CD1c-positive myeloid dendritic cell (primary cell): ENCODE data around the gene FHIT.

Experiments
- DNase-seq: peaks from one replicate; pipeline ENCODE4 v3.0.0-alpha.2; 2016; ENCODE audit errors: extremely low spot score

The FHIT gene

DNA sequence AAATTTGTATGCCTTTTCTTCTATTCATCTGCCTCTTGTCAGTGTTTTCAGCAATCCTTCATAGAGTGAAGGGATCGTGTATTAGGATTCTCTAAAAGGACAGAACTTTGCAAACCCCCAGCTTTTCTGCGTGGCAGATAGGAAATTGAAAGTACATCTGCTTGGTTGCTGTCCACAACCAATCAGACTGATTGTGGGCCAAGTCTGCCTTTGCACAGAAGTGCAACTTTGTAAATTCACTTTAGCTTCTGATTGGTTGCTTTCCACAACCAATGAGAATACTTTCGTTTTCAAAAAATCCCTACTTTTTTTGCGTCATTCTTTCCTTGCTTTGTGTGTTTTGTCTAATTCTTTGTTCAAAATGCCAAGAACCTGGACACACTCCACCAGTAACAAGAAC, 847.4 kb downstream of the FHIT start:
- DNase-seq, result no peak

GRCh38 chr3:60402931-60403330, 848.3 kb downstream of the FHIT start:
- DNase-seq, result no peak

- no peak for DNase-seq
These were observed 851.1 kb downstream of the FHIT start for GRCh38 chr3:60399861-60400845.

- DNase-seq, result no peak
These were observed 852.0 kb downstream of the FHIT start for GRCh38 chr3:60399292-60399691.

DNA sequence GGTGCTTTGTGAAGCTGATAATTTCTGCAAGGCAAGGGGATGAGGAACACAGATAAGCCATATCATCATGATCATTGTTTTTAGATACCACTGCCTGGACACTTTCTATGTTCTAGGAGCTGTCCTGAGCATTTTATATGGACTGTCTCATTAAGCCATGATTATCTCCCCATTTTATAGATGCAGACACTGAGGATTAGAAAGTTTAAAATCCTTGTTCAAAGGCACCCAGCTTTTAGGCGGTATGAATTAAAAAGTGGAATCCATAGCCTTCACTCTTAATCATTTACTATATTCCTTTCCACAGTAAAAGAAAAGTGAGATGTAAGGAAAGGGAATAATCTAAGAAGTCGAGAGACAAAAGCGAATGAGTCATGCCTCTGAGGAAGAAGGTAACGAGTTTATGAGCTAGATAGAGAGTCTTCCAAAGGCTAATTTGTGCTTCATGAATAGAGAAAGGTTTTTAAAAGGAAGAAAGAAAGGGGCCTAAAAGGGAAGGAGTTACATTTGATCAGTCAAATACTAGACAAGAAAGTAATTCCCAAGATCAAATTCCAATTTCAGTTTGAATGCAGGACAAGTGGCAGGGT, 856.0 kb downstream of the FHIT start:
- no peak for DNase-seq

- no peak for DNase-seq
These were observed 857.3 kb downstream of the FHIT start for GRCh38 chr3:60393946-60394345.

- no peak for DNase-seq
These were observed 858.8 kb downstream of the FHIT start for GRCh38 chr3:60392501-60392900.

DNA sequence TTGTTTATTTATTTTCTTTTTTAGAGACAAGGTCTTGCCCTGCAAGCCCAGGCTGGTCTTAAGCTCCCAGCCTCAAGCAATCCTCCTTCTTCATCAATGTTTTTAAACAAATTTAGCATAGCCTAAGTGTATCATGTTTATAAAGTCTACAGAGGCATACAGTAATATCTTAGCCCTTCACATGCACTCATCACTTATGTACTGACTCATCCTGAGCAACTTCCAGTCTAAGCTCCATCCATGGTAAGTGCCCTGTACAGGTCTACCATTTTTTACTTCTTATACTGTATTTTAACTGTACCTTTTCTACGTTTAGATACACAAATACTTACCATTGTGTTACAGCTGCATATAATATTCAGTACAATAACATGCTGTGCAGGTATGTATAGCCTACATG, 860.0 kb downstream of the FHIT start:
- DNase-seq, result no peak

- no peak for DNase-seq
These were observed 862.5 kb downstream of the FHIT start for GRCh38 chr3:60388731-60389130.

DNA sequence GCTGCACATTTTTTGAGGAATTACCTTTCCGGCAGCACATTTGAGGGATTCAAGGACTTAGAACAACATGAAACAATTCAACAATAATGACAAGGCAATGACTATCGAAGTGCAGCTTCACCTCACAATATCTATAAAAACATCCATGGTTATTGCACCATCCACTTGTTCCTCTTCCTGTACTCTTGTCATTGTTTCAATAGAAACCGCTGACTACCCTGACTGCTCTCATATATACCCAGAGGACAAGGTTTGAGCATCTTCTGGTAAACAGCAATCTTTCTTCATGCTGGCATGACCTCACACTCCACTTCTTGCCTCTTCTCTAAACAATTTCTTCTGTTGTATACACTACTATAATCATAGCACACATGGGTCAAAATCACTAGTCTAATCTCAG, 864.9 kb downstream of the FHIT start:
- no peak for DNase-seq

DNA sequence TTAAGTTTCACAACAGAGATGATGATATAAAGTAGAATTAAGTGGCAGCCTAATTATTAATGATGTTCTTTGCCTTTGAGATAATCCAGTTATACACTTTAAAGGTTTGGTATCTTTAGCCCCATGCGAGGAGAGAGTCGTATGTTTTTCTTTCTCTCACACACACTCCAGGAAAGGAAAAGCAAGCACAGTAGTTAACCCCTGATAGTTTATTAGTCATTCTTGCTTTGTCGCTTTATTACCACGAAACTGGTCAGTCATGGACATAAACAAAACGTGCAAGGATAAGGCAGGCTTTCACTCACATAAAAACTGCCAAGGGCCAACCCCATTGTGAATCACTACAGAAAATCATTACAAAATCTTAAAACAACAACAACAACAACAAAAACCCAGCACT, 866.9 kb downstream of the FHIT start:
- DNase-seq, result no peak

GRCh38 chr3:60383345-60383744, 867.9 kb downstream of the FHIT start:
- DNase-seq, result no peak

DNA sequence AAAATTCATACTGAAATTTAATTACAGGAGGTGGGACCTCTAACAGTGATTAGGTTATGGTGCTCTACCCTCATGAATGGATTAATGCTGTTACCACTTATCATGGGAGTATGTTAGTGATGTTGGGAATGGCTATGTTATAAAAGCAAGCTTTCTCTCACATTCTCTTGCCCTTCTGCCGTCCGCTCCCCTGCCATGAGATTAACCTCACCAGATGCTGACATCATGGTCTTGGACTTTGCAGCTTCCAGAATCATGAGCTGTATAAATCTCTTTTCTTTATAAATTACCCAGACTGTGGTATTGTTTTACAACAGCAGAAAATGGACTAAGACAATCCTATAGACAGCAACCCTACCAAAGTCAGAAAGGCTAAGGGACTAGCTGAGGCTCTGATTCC, 884.8 kb downstream of the FHIT start:
- no peak for DNase-seq

DNA sequence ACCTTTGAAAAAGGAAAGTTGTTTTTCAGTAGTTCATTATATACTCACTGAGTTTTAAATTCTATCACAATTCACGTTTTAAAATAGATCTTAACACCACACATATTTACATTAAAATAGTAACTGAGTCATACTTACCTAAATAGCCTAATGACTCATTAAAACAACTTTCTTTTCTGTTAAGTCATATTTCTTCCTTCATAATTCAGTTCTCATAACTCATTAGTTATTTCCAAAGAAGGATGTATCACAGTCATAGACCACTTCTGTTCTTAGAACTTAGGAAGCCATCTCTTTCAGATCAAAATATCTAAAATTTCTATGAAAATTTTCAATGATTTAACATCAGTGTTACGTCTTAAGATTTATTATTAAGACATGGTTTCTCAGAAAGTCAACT, 885.9 kb downstream of the FHIT start:
- no peak for DNase-seq

- no peak for DNase-seq
These were observed 886.8 kb downstream of the FHIT start for GRCh38 chr3:60364475-60364874.

DNA sequence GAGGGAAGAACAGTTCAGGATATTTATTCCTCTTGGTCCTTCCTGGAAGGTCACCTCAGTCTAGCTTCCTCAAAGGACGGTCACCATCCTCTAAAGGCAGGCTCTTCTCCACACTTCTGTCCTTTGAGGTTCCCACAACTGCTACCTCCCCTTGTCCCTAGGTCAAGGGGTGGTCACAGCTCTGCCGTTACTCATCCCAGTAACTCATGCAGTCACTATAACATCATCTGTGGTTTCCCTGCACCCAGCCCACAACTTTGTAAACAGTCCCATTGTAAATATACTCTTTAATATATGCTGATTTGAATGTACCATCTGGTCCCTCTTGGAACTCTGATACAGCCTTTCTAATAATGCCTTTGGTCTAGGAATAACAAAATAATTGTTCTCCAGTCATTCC, 887.4 kb downstream of the FHIT start:
- DNase-seq, result no peak

DNA sequence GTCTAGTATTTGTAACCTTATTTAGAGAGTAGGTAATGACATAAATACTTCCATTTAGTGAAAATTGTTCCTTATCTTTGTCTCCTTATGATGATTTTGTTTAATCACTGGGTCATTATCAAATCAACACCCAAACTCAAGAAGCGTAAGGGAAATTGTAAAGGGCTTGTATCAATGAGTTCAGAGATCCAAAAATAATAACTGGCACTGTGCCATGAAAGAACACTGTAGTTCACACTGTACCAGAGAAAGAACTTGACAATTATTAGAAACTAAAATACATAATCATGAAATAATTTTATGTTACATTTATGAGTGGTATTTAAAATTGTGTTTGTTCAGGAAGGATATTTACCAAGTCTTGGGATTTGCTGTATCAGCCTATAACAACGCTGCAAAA, 895.4 kb downstream of the FHIT start:
- DNase-seq, result no peak

GRCh38 chr3:60351481-60351880, 899.8 kb downstream of the FHIT start:
- DNase-seq, result no peak

DNA sequence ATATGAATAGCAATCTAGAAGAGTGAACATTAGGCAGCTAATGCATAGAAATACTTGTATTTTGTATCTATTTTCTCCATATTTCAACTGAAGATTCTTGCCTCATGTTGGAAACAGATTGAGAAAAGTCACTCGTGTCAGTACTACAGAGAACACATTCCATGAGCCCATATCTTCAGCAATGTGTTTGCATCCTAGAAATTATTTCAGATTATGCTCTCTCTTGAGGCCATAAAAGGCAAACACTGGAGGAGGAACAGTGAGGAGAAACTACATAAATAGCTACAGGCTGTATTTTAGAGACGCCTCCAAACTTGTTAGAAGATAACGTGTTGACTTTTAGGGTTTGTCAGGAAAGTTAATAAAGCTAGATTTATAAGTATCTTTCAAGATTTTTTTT, 906.9 kb downstream of the FHIT start:
- DNase-seq, result no peak

DNA sequence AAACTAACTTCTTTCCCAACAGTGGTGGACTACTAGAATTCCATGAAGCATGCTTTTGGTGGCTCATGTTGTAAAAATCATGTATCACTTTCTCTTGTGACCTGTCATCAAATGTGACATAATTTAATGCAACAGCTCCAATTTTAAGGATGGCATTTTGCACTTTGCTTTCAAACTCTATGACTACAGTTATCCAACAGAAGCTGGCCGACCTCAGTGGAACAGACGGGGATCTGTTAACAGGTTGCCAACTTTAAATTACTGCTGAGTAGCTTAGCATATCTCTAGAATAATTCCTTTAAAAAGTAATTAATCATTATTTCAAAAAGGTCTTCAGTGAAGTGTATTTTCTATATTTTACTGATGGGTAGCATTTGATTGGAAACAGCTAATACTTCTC, 907.4 kb downstream of the FHIT start:
- no peak for DNase-seq

GRCh38 chr3:60339304-60339703, 911.9 kb downstream of the FHIT start:
- no peak for DNase-seq

GRCh38 chr3:60337421-60337820, 913.8 kb downstream of the FHIT start:
- no peak for DNase-seq

GRCh38 chr3:60336061-60336460, 915.2 kb downstream of the FHIT start:
- DNase-seq, result no peak
